Measurements from ENCODE around the gene IL11RA. TPM values are rescaled to one million over a fixed set of nuclear protein-coding genes. Genes with fewer than 3 reads are reported as not detected.

The IL11RA gene
- total RNA-seq, 2 experiments from 2014 or later = 16.7 to 20.1 TPM

- TF ChIP-seq EZH2phosphoT487 (IDR thresholded peaks at IDR 0.05; ENCODE audit: borderline replicate concordance, low read depth, low read length) = no peak
- TF ChIP-seq, protein P1, sequence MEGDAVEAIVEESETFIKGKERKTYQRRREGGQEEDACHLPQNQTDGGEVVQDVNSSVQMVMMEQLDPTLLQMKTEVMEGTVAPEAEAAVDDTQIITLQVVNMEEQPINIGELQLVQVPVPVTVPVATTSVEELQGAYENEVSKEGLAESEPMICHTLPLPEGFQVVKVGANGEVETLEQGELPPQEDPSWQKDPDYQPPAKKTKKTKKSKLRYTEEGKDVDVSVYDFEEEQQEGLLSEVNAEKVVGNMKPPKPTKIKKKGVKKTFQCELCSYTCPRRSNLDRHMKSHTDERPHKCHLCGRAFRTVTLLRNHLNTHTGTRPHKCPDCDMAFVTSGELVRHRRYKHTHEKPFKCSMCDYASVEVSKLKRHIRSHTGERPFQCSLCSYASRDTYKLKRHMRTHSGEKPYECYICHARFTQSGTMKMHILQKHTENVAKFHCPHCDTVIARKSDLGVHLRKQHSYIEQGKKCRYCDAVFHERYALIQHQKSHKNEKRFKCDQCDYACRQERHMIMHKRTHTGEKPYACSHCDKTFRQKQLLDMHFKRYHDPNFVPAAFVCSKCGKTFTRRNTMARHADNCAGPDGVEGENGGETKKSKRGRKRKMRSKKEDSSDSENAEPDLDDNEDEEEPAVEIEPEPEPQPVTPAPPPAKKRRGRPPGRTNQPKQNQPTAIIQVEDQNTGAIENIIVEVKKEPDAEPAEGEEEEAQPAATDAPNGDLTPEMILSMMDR (conservative IDR thresholded peaks at IDR 0.05; ENCODE audit: low read length) = no peak
- H3K9me2 ChIP-seq (ENCODE audit: insufficient read depth, low read length) = no peaks in the 10 kb centered on the region
- intact Hi-C loops (cut with micrococcal nuclease; ENCODE audit: unreplicated experiment) = no loop called here
- POLR2A ChIA-PET = no interaction called here
- H2AFZ ChIP-seq (ENCODE audit: low read length) = no peak overlapping the region
- no peaks in the 10 kb centered on the region for H3K4me1 ChIP-seq (ENCODE audit: insufficient read depth, low read length, poor library complexity, severe bottlenecking)
- no peaks in the 10 kb centered on the region for H3K79me2 ChIP-seq (ENCODE audit: insufficient read depth, low read depth, low read length)
- H3K27ac ChIP-seq (ENCODE audit: low read depth, low read length, poor library complexity, severe bottlenecking) = no peak overlapping the region
- no peak overlapping the region for H3K4me3 ChIP-seq (ENCODE audit: low read depth, low read length, poor library complexity, severe bottlenecking)
- BruUV-seq (replicated peaks) = no TSS peak
- CTCF ChIA-PET (ENCODE audit: unreplicated experiment) = no interaction called here
- no peak overlapping the region for H3K4me2 ChIP-seq (ENCODE audit: low read length)
- no peaks in the 10 kb centered on the region for H3K9me3 ChIP-seq (ENCODE audit: low read length)
- no peaks in the 10 kb centered on the region for H4K20me1 ChIP-seq (ENCODE audit: insufficient read depth, low read length)
- no peaks in the 10 kb centered on the region for H3K36me3 ChIP-seq (ENCODE audit: insufficient read depth, low read length)
- no peak for DNase-seq (ENCODE audit: low spot score)
These were observed 55.1 kb downstream of the IL11RA start for GRCh38 chr9:34707130-34707529.

DNA sequence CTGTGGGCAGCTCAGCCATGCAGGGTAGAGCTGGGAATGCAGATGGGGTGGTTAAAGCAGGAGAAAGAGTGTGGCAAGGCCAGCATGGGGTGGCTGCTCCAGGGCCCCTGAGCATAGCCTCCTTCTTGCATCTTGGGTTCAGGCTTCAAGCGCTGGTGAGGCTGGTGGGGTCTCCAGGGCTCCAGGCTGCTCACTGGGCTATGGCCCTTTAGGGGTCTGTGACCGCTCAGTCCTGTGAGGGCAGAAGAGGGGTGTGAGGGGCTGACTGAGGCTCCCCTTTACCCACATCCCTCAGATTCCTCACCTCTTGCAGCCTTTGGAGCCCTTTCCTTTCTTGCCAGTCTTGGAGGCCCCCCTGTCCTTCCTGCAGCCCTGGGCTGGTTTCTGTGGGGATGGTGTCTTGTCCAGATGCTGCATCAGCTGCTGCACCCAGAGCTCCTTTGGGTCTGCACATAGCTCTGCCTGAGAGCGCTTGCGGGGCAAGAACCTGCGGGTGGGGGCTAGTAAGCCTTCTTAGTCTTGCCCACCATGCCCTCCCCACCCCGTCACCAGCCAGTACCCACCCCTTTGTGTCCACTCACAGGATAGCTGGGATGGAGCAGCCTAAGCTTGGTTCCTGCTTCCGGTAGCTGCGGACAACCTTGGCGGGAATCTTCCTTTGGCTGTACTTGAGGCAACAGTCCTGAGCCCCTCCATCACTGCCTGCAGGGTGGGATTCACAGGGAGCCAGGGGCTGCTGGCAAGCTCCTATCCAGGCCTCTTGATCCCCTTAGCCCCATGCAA lies 57.4 kb downstream of the IL11RA start:
- Histone ChIP-seq H3K79me2 (ENCODE audit: insufficient read depth, low read depth, low read length) (no peaks in the 10 kb centered on the region), H3K9me3 (ENCODE audit: low read length) (no peaks in the 10 kb centered on the region), H3K9me2 (ENCODE audit: insufficient read depth, low read length) (no peaks in the 10 kb centered on the region), H2AFZ (ENCODE audit: low read length) (no peak overlapping the region), H3K36me3 (ENCODE audit: insufficient read depth, low read length) (no peaks in the 10 kb centered on the region), H3K4me3 (ENCODE audit: low read depth, low read length, poor library complexity, severe bottlenecking) (no peak overlapping the region), H3K4me1 (ENCODE audit: insufficient read depth, low read length, poor library complexity, severe bottlenecking) (no peaks in the 10 kb centered on the region), H3K4me2 (ENCODE audit: low read length) (no peak overlapping the region), H4K20me1 (ENCODE audit: insufficient read depth, low read length) (no peaks in the 10 kb centered on the region), H3K27ac (ENCODE audit: low read depth, low read length, poor library complexity, severe bottlenecking) (no peak overlapping the region)
- ChIA-PET POLR2A (interaction anchor here (0.6 kb wide), 1 partner anchor 52 kb away, joined by 3 read pairs; no protein-coding TSS in a partner anchor), CTCF (ENCODE audit: unreplicated experiment) (interaction anchor here (0.6 kb wide), 1 partner anchor 1508 kb away, joined by 3 read pairs; no protein-coding TSS in a partner anchor)
- no peak for TF ChIP-seq EZH2phosphoT487 (IDR thresholded peaks at IDR 0.05; ENCODE audit: borderline replicate concordance, low read depth, low read length)
- TF ChIP-seq, protein P1 (conservative IDR thresholded peaks at IDR 0.05; ENCODE audit: low read length) = no peak
- intact Hi-C loops (cut with micrococcal nuclease; ENCODE audit: unreplicated experiment) = no loop called here
- no peak for DNase-seq (ENCODE audit: low spot score)
- BruUV-seq (replicated peaks) = no TSS peak

DNA sequence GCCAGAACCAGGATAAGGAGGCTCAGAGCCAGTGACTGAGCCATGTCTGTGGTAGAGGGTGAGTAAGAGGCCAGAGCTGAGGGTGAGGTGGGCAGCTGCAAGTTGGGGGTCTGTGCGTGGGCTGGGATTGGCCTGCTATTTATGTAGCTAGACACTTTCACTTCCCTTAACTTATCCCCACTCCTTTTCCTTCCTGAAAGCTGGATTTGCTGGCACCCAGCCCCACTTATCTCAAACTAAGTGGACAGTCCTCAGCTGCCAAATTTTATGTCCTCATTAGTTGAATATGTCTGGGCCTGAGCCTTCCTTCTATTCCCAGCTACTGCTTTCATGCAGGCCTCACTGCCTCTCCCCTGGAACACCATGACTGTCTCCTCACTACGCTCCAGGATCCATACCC lies 58.0 kb downstream of the IL11RA start, which contains the start of gene CCL21:
CCL21 (minus strand) TSS at position 114 of the 400 bp plus-strand sequence; CDS start at position 44, 70 bp downstream.
- no peaks in the 10 kb centered on the region for H3K9me3 ChIP-seq (ENCODE audit: low read length)
- POLR2A ChIA-PET = interaction anchor here (0.8 kb wide), 1 partner anchor 98 kb away, joined by 13 read pairs; the partner anchor contains the start of gene RPP25L
- DNase-seq (ENCODE audit: low spot score) = no peak
- TF ChIP-seq, protein P1 (conservative IDR thresholded peaks at IDR 0.05; ENCODE audit: low read length) = no peak
- no peak for TF ChIP-seq EZH2phosphoT487 (IDR thresholded peaks at IDR 0.05; ENCODE audit: borderline replicate concordance, low read depth, low read length)
- no peaks in the 10 kb centered on the region for H3K4me1 ChIP-seq (ENCODE audit: insufficient read depth, low read length, poor library complexity, severe bottlenecking)
- H3K36me3 ChIP-seq (ENCODE audit: insufficient read depth, low read length) = no peaks in the 10 kb centered on the region
- H2AFZ ChIP-seq (ENCODE audit: low read length) = no peak within 1 kb of the TSS
- no peak within 1 kb of the TSS for H3K4me3 ChIP-seq (ENCODE audit: low read depth, low read length, poor library complexity, severe bottlenecking)
- intact Hi-C loops (cut with micrococcal nuclease; ENCODE audit: unreplicated experiment) = no loop called here
- CTCF ChIA-PET (ENCODE audit: unreplicated experiment) = no interaction called here
- H3K9me2 ChIP-seq (ENCODE audit: insufficient read depth, low read length) = no peaks in the 10 kb centered on the region
- no peaks in the 10 kb centered on the region for H3K79me2 ChIP-seq (ENCODE audit: insufficient read depth, low read depth, low read length)
- H3K27ac ChIP-seq (ENCODE audit: low read depth, low read length, poor library complexity, severe bottlenecking) = no peak within 1 kb of the TSS
- BruUV-seq (replicated peaks) = no TSS peak
- H4K20me1 ChIP-seq (ENCODE audit: insufficient read depth, low read length) = no peaks in the 10 kb centered on the region
- H3K4me2 ChIP-seq (ENCODE audit: low read length) = no peak within 1 kb of the TSS

All from OCI-LY7 (cell line).